ENCODE data around the gene DPYD.

GRCh38 chr1:97608272-97608671, 312.6 kb downstream of the DPYD start:
- TF ChIP-seq CTCF (IDR thresholded peaks at IDR 0.05; ENCODE audit: insufficient read depth, low read depth, low read length) (no peak), EZH2 (IDR thresholded peaks at IDR 0.05; ENCODE audit: insufficient read depth, low read length) (no peak)

Measured in astrocyte (in vitro differentiated cells and primary cell).